GM12878 (cell line): Measurements from ENCODE around the gene SEMA3A. TPM values are rescaled to one million over a fixed set of nuclear protein-coding genes. Genes with fewer than 3 reads are reported as not detected.

Experiments
- ATAC-seq: fragments of 200-7000 bp; cut with Tn5 transposase; 3 replicates; pipeline ENCODE4 v1.9.1; 2020; ENCODE audit warnings: mild to moderate bottlenecking, moderate library complexity
- BruUV-seq: library from RNA; stranded (reverse); fragments of 400-500 nt; replicated peaks from 2 replicates; lab custom pipeline; 2021; lab: Mats Ljungman, UMichigan
- CTCF ChIA-PET: fragments of 300-600 bp; sonication (Branson Sonifier 250); formaldehyde crosslinking; extraction: SDS; loops from one replicate; lab custom pipeline; 2021; ENCODE audit warnings: inconsistent platforms; lab: Yijun Ruan, JAX
- POLR2A ChIA-PET: fragments of 350-600 bp; formaldehyde crosslinking; extraction: SDS; loops from one replicate; lab custom pipeline; 2021; ENCODE audit warnings: inconsistent platforms; lab: Charles Lee
- RAD21 ChIA-PET: fragments of 300-600 bp; sonication (Branson Sonifier 250); formaldehyde crosslinking; loops from one replicate; lab custom pipeline; 2023; ENCODE audit warnings: antibody characterized with exemption; ENCODE audit not compliant: unreplicated experiment; lab: Charles Lee
- SMC1A ChIA-PET: fragments of 300-600 bp; sonication (Branson Sonifier 250); formaldehyde crosslinking; loops from one replicate; lab custom pipeline; 2023; ENCODE audit not compliant: unreplicated experiment, uncharacterized antibody; lab: Charles Lee
- DNase-seq: peaks from one replicate; pipeline ENCODE4 v3.0.0-alpha.2; 2011; ENCODE audit warnings: low read depth, low spot score
- FAIRE-seq: peaks from 3 replicates; lab custom pipeline; 2011; peaks lifted over from hg19 to GRCh38; lab: Jason Lieb, UNC
- H2AFZ ChIP-seq: 2 replicates; pipeline ENCODE4 v1.6.0; 2011; ENCODE audit warnings: low read depth, low read length, control low read depth; ENCODE audit not compliant: control insufficient read depth
- H3K27ac ChIP-seq: 2 replicates; pipeline ENCODE4 v1.5.1; 2011; ENCODE audit warnings: control low read depth; ENCODE audit not compliant: control insufficient read depth, insufficient read depth
- H3K27me3 ChIP-seq, 2 experiments: replicated peaks in 1 of 2; 2 replicates each; pipeline versions ENCODE4 v1.6.0 to v1.6.1; 2011; ENCODE audit warnings: low read length in 1 of 2; ENCODE audit not compliant: control insufficient read depth in 2 of 2, insufficient read depth in 2 of 2
- H3K36me3 ChIP-seq, 2 experiments: 2 replicates each; pipeline ENCODE4 v1.5.1; 2011; ENCODE audit warnings: low read length in 1 of 2; ENCODE audit not compliant: control insufficient read depth in 2 of 2, insufficient read depth in 2 of 2
- H3K4me1 ChIP-seq: 2 replicates; pipeline ENCODE4 v1.6.1; 2011; ENCODE audit warnings: mild to moderate bottlenecking, low read length, moderate library complexity, mixed read lengths; ENCODE audit not compliant: control insufficient read depth, insufficient read depth
- H3K4me2 ChIP-seq: 2 replicates; pipeline ENCODE4 v1.6.0; 2011; ENCODE audit warnings: control low read depth; ENCODE audit not compliant: control insufficient read depth, insufficient read depth
- H3K4me3 ChIP-seq: fragments of 200-600 bp; sonication (generic); 2 replicates; pipeline ENCODE4 v1.5.1; 2016
- H3K79me2 ChIP-seq: 2 replicates; pipeline ENCODE4 v1.6.0; 2011; ENCODE audit warnings: low read length; ENCODE audit not compliant: control insufficient read depth, insufficient read depth
- H3K9ac ChIP-seq: 2 replicates; pipeline ENCODE4 v1.8.0; 2011; ENCODE audit warnings: low read length, control low read depth, mixed read lengths; ENCODE audit not compliant: control insufficient read depth, insufficient read depth
- H3K9me3 ChIP-seq: replicated peaks from 3 replicates; pipeline ENCODE4 v1.5.1; 2011; ENCODE audit warnings: mild to moderate bottlenecking, low read length; ENCODE audit not compliant: control insufficient read depth, insufficient read depth
- H4K20me1 ChIP-seq: 2 replicates; pipeline ENCODE4 v1.6.0; 2011; ENCODE audit not compliant: control insufficient read depth, insufficient read depth
- ATF3 ChIP-seq: IDR thresholded peaks from 2 replicates; pipeline ENCODE4 v1.6.1; 2011; ENCODE audit warnings: low read depth, mild to moderate bottlenecking, low read length, moderate library complexity, borderline replicate concordance; ENCODE audit errors: extremely low read depth
- FOXM1 ChIP-seq: IDR thresholded peaks from 2 replicates; pipeline ENCODE4 v1.6.1; 2012; ENCODE audit warnings: low read depth, mild to moderate bottlenecking, inconsistent platforms, low read length, moderate library complexity
- MEF2A ChIP-seq: IDR thresholded peaks from 2 replicates; pipeline ENCODE4 v1.6.1; 2011; ENCODE audit warnings: low read depth, mild to moderate bottlenecking, low read length, moderate library complexity; ENCODE audit not compliant: insufficient read depth
- POU2F2 ChIP-seq: IDR thresholded peaks from 3 replicates; pipeline ENCODE4 v1.6.1; 2011; ENCODE audit warnings: low read depth, mild to moderate bottlenecking, low read length, borderline replicate concordance
- RCOR1 ChIP-seq: conservative IDR thresholded peaks from 2 replicates; pipeline ENCODE4 v1.6.1; 2012; ENCODE audit warnings: low read depth, low read length, improper control_type of control experiment
- WRNIP1 ChIP-seq: IDR thresholded peaks from 2 replicates; pipeline ENCODE4 v1.6.1; 2011; ENCODE audit warnings: low read depth, low read length, improper control_type of control experiment, borderline replicate concordance
- WGBS: methylation state at CpG from one replicate; pipeline ENCODE4 v1.1.6; 2016; ENCODE audit warnings: low lambda C conversion rate; ENCODE audit not compliant: insufficient replicate concordance, insufficient coverage; ENCODE audit errors: missing lambda C conversion rate; 5-methylcytosine and 5-hydroxymethylcytosine counted together
- in situ Hi-C: fragments of 300-500 bp; cut with MboI; formaldehyde crosslinking; loops from 9 replicates; pipeline ENCODE4 v1.14.3; 2018; ENCODE audit warnings: mixed read lengths
- intact Hi-C: fragments of 100-400 bp; cut with micrococcal nuclease; formaldehyde crosslinking; loops from one replicate; pipeline ENCODE4 v1.14.2; 2022; ENCODE audit not compliant: unreplicated experiment
- polyA plus RNA-seq, 11 experiments: library from polyadenylated mRNA; depleted of rRNA in 4 of 11; unstranded in 6 of 11; stranded (reverse) in 5 of 11; fragments of >200 nt; fragmentation: Nextera tagmentation in 4 of 11; fragmentation: Illumina TruSeq in 1 of 11; extraction: Ambion mirVana in 4 of 11; extraction: Trizol in 1 of 11; gene quantifications; 1 replicate in 1 of 11; 2 replicates in 10 of 11; pipeline versions ENCODE4 v1.2.1 to v1.2.3, GENCODE V29; 2011 to 2016; ENCODE audit warnings: inconsistent platforms in 2 of 11, missing spikeins in 2 of 11, low read depth in 1 of 11
- total RNA-seq, 4 experiments: library from RNA; depleted of rRNA in 3 of 4; stranded (reverse); fragments of >200 nt in 3 of 4; fragmentation: Illumina TruSeq in 1 of 4; extraction: Trizol in 1 of 4; gene quantifications; 2 replicates each; pipeline versions ENCODE4 v1.2.1 to v1.2.3, GENCODE V29; 2013 to 2021

Gene SEMA3A
- total and polyA plus RNA-seq, 10 of the 15 experiments (the other 5 are each of a cell fraction or from before 2014, with no cell fraction given): 0.01 to 3.3 (median 0.24) TPM

GRCh38 chr7:84157171-84157570 lies 37.4 kb downstream of the SEMA3A start:
- 22% methylated on average over 4 of the region's 4 CpGs for WGBS
- H3K4me2 ChIP-seq: no peak overlapping the region
- in situ Hi-C loops (no loop called here), intact Hi-C loops (no loop called here)
- no peak overlapping the region for H3K9ac ChIP-seq
- no peaks in the 10 kb centered on the region for H3K4me1 ChIP-seq
- no peak for ATAC-seq
- no peak for DNase-seq
- ChIA-PET CTCF (no interaction called here), POLR2A (interaction anchor here (0.5 kb wide), 1 partner anchor 320 kb away, joined by 5 read pairs; no protein-coding TSS in a partner anchor), SMC1A (interaction anchor here (1.5 kb wide), 1 partner anchor 25 kb away, joined by 3 read pairs; no protein-coding TSS in a partner anchor), RAD21 (no interaction called here)
- no peak overlapping the region for H2AFZ ChIP-seq
- H4K20me1 ChIP-seq: no peaks in the 10 kb centered on the region
- no peak for TF ChIP-seq WRNIP1
- TF ChIP-seq FOXM1: no peak
- no peak for TF ChIP-seq POU2F2
- no peak for TF ChIP-seq MEF2A
- TF ChIP-seq RCOR1: no peak
- TF ChIP-seq ATF3: no peak
- H3K4me3 ChIP-seq: no peak overlapping the region
- FAIRE-seq: no peak
- no peaks in the 10 kb centered on the region for H3K79me2 ChIP-seq
- no peaks in the 10 kb centered on the region for H3K36me3 ChIP-seq
- H3K27me3 ChIP-seq: no peaks in the 10 kb centered on the region
- no peaks in the 10 kb centered on the region for H3K9me3 ChIP-seq
- BruUV-seq: no TSS peak
- no peak overlapping the region for H3K27ac ChIP-seq
